ENCODE results near the gene ASTN2. TPM values are rescaled to one million over a fixed set of nuclear protein-coding genes. Genes with fewer than 3 reads are reported as not detected.

Gene ASTN2
- 5.2 and 6.3 TPM in 2 replicates for total RNA-seq

GRCh38 chr9:117414906-117415331, at the start of gene ASTN2:
Gene ASTN2 (minus strand): TSS chr9:117415057. CDS start chr9:117414938, 119 bp downstream.

GRCh38 chr9:116687074-116687753, 727.6 kb downstream of the ASTN2 start, which contains the start of gene TRIM32:
Gene TRIM32 (plus strand): TSS chr9:116687305. CDS start chr9:116697743, 10,438 bp downstream.

Small RNA genes lying within 50 kb of the gene (small RNA-seq; reads per million reads assigned to genes)
- not detected for gene SNORA70C

Measured in hair follicle dermal papilla cell (primary cell).